GM23338 (cell line): Measurements from ENCODE around the gene ZNF518A. TPM values are rescaled to one million over a fixed set of nuclear protein-coding genes. Genes with fewer than 3 reads are reported as not detected.

ENCODE experiments used
- ATAC-seq: fragments of 200-7000 bp; cut with Tn5 transposase; 3 replicates; pipeline ENCODE4 v1.9.1; 2020
- DNase-seq: peaks from one replicate; pipeline ENCODE4 v3.0.0-alpha.2; 2015; ENCODE audit warnings: low spot score
- H2AFZ ChIP-seq: fragments of 200-600 bp; sonication (generic); 2 replicates; pipeline ENCODE4 v1.8.0; 2016; ENCODE audit warnings: antibody characterized with exemption, mild to moderate bottlenecking, moderate library complexity
- H3F3A ChIP-seq: fragments of 200-600 bp; sonication (generic); replicated peaks from 2 replicates; pipeline ENCODE4 v1.8.0; 2017; ENCODE audit warnings: antibody characterized with exemption, mixed run types, low read depth
- H3K27ac ChIP-seq: fragments of 200-600 bp; sonication (generic); 2 replicates; pipeline ENCODE4 v1.6.1; 2016; ENCODE audit warnings: low read depth
- H3K27me3 ChIP-seq: fragments of 200-600 bp; sonication (generic); 2 replicates; pipeline ENCODE4 v1.8.0; 2016; ENCODE audit warnings: mild to moderate bottlenecking, mixed run types, moderate library complexity; ENCODE audit not compliant: insufficient read depth
- H3K36me3 ChIP-seq: fragments of 200-600 bp; sonication (generic); 2 replicates; pipeline ENCODE4 v1.8.0; 2016; ENCODE audit warnings: mild to moderate bottlenecking; ENCODE audit not compliant: insufficient read depth
- H3K4me1 ChIP-seq: fragments of 200-600 bp; sonication (generic); 2 replicates; pipeline ENCODE4 v1.8.0; 2016; ENCODE audit warnings: mild to moderate bottlenecking, moderate library complexity; ENCODE audit not compliant: insufficient read depth
- H3K4me2 ChIP-seq: fragments of 200-600 bp; sonication (generic); 2 replicates; pipeline ENCODE4 v1.7.1; 2017; ENCODE audit warnings: mixed run types
- H3K4me3 ChIP-seq: fragments of 200-600 bp; sonication (generic); 2 replicates; pipeline ENCODE4 v1.6.1; 2016; ENCODE audit warnings: mixed run types
- H3K79me2 ChIP-seq: fragments of 200-600 bp; sonication (generic); replicated peaks from 2 replicates; pipeline ENCODE4 v1.8.0; 2017; ENCODE audit warnings: mild to moderate bottlenecking; ENCODE audit not compliant: insufficient read depth
- H3K9me2 ChIP-seq: fragments of 200-600 bp; sonication (generic); 2 replicates; pipeline ENCODE4 v1.8.0; 2017; ENCODE audit not compliant: insufficient read depth
- H4K20me1 ChIP-seq: fragments of 200-600 bp; sonication (generic); replicated peaks from 2 replicates; pipeline ENCODE4 v1.8.0; 2017; ENCODE audit warnings: mild to moderate bottlenecking; ENCODE audit not compliant: insufficient read depth
- H3K27ac Mint-ChIP-seq: 2 replicates; pipeline ENCODE4 v1.8.0; 2020; ENCODE audit warnings: inconsistent platforms, mild to moderate bottlenecking, moderate library complexity, mixed read lengths
- H3K27me3 Mint-ChIP-seq: 3 replicates; pipeline ENCODE4 v1.8.0; 2022; ENCODE audit warnings: low read depth, mild to moderate bottlenecking, moderate library complexity, mixed read lengths, inconsistent platforms; ENCODE audit not compliant: insufficient read depth, poor library complexity
- H3K36me3 Mint-ChIP-seq: 3 replicates; pipeline ENCODE4 v1.8.0; 2021; ENCODE audit warnings: low read depth, mild to moderate bottlenecking, inconsistent platforms, moderate library complexity, mixed read lengths
- H3K4me1 Mint-ChIP-seq: 3 replicates; pipeline ENCODE4 v1.8.0; 2020; ENCODE audit warnings: mild to moderate bottlenecking, inconsistent platforms, mixed read lengths
- H3K4me3 Mint-ChIP-seq: 3 replicates; pipeline ENCODE4 v1.8.0; 2021; ENCODE audit warnings: moderate library complexity, mild to moderate bottlenecking, inconsistent platforms, mixed read lengths
- H3K9me3 Mint-ChIP-seq: 3 replicates; pipeline ENCODE4 v1.8.0; 2020; ENCODE audit warnings: moderate library complexity, mild to moderate bottlenecking, inconsistent platforms, mixed read lengths
- CREB1 ChIP-seq: fragments of 250-450 bp; sonication (Bioruptor Pico); IDR thresholded peaks from 2 replicates; pipeline ENCODE4 v1.5.0; 2020; ENCODE audit warnings: low read depth, mild to moderate bottlenecking, moderate library complexity
- EZH2phosphoT487 ChIP-seq: fragments of 200-600 bp; sonication (generic); IDR thresholded peaks from one replicate; pipeline ENCODE4 v1.8.1; 2018; ENCODE audit warnings: antibody characterized with exemption; ENCODE audit not compliant: unreplicated experiment
- NANOG ChIP-seq: IDR thresholded peaks from 2 replicates; pipeline ENCODE4 v1.6.1; 2016; ENCODE audit warnings: antibody characterized with exemption, borderline replicate concordance
- POLR2AphosphoS5 ChIP-seq: IDR thresholded peaks from 2 replicates; pipeline ENCODE4 v1.6.1; 2016; ENCODE audit warnings: antibody characterized with exemption, low read depth
- STAT1 ChIP-seq: IDR thresholded peaks from one replicate; pipeline ENCODE4 v1.6.1; 2016; ENCODE audit warnings: antibody characterized with exemption; ENCODE audit not compliant: unreplicated experiment
- ZNF114 ChIP-seq: fragments of 250-450 bp; sonication (Bioruptor Pico); IDR thresholded peaks from 2 replicates; pipeline ENCODE4 v1.5.0; 2020; ENCODE audit warnings: mild to moderate bottlenecking, moderate library complexity
- ZNF462 ChIP-seq: fragments of 250-450 bp; sonication (Bioruptor Pico); IDR thresholded peaks from 2 replicates; pipeline ENCODE4 v1.5.0; 2020; ENCODE audit warnings: mild to moderate bottlenecking, moderate library complexity
- polyA plus RNA-seq: library from polyadenylated mRNA; unstranded; fragments of >200 nt; fragmentation: Nextera tagmentation; extraction: Ambion mirVana; gene quantifications from 2 replicates; pipeline ENCODE4 v1.2.1, GENCODE V29; 2016
- total RNA-seq: library from RNA; depleted of rRNA; stranded (reverse); fragments of >200 nt; shearing (Covaris generic); gene quantifications from 2 replicates; pipeline ENCODE4 v1.2.3, GENCODE V29; 2014
- TF ChIP-seq, protein P1 (sequence below): IDR thresholded peaks from one replicate; pipeline ENCODE4 v1.6.1; 2018; ENCODE audit warnings: antibody characterized with exemption; ENCODE audit not compliant: unreplicated experiment

The ZNF518A gene
- total and polyA plus RNA-seq, 2 experiments from 2014 or later = 44.6 to 52.1 TPM

GRCh38 chr10:96138102-96138501 is 8.0 kb downstream of the ZNF518A start:
- Histone ChIP-seq H3K27ac (no peak overlapping the region), H3K27me3 (no peaks in the 10 kb centered on the region), H2AFZ (no peak overlapping the region), H3K4me1 (no peaks in the 10 kb centered on the region), H3K9me2 (no peaks in the 10 kb centered on the region), H3K79me2 (peaks cover 26% of the 10 kb centered on the region), H4K20me1 (0 out of 2 replicates have a peak, but pooled peaks cover 2% of the 10 kb centered on the region), H3K4me2 (no peak overlapping the region), H3K4me3 (no peak overlapping the region), H3K36me3 (peaks cover 12% of the 10 kb centered on the region; the same call in 1 of the 2 replicates), H3F3A (no peaks in the 10 kb centered on the region)
- H3K27ac Mint-ChIP-seq = no peak overlapping the region
- DNase-seq (no peak), ATAC-seq (no peak)
- TF ChIP-seq, protein P1, sequence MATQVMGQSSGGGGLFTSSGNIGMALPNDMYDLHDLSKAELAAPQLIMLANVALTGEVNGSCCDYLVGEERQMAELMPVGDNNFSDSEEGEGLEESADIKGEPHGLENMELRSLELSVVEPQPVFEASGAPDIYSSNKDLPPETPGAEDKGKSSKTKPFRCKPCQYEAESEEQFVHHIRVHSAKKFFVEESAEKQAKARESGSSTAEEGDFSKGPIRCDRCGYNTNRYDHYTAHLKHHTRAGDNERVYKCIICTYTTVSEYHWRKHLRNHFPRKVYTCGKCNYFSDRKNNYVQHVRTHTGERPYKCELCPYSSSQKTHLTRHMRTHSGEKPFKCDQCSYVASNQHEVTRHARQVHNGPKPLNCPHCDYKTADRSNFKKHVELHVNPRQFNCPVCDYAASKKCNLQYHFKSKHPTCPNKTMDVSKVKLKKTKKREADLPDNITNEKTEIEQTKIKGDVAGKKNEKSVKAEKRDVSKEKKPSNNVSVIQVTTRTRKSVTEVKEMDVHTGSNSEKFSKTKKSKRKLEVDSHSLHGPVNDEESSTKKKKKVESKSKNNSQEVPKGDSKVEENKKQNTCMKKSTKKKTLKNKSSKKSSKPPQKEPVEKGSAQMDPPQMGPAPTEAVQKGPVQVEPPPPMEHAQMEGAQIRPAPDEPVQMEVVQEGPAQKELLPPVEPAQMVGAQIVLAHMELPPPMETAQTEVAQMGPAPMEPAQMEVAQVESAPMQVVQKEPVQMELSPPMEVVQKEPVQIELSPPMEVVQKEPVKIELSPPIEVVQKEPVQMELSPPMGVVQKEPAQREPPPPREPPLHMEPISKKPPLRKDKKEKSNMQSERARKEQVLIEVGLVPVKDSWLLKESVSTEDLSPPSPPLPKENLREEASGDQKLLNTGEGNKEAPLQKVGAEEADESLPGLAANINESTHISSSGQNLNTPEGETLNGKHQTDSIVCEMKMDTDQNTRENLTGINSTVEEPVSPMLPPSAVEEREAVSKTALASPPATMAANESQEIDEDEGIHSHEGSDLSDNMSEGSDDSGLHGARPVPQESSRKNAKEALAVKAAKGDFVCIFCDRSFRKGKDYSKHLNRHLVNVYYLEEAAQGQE = no peak
- TF ChIP-seq ZNF462 (CRISPR knock-in tag) = no peak
- no peak for TF ChIP-seq NANOG
- no peak for TF ChIP-seq STAT1
- no peak for TF ChIP-seq POLR2AphosphoS5
- no peak for TF ChIP-seq ZNF114 (CRISPR knock-in tag)
- no peak for TF ChIP-seq CREB1 (CRISPR knock-in tag)
- TF ChIP-seq EZH2phosphoT487 = no peak
- H3K9me3 Mint-ChIP-seq = no peaks in the 10 kb centered on the region; the same call in 2 of the 3 replicates
- peaks cover 61% of the 10 kb centered on the region for H3K36me3 Mint-ChIP-seq
- no peak overlapping the region for H3K4me3 Mint-ChIP-seq
- H3K27me3 Mint-ChIP-seq = peaks cover 3% of the 10 kb centered on the region
- peaks cover 8% of the 10 kb centered on the region for H3K4me1 Mint-ChIP-seq
